Testis (tissue), 3 donors: ENCODE measurements around the gene FFAR3. TPM values are rescaled to one million over a fixed set of nuclear protein-coding genes. Genes with fewer than 3 reads are reported as not detected.
A peak's percentile ranks its signal among the peaks of the same experiment; 100 is the strongest.

Experiments
- DNase-seq: peaks from one replicate; pipeline ENCODE4 v3.0.0-alpha.2; 2019
- H3K27ac ChIP-seq, 2 donors: fragments of 200-600 bp; sonication (generic); one replicate each; pipeline ENCODE4 v1.5.1; 2019
- H3K27me3 ChIP-seq: fragments of 200-600 bp; sonication (generic); one replicate; pipeline ENCODE4 v1.5.1; 2019
- H3K36me3 ChIP-seq: fragments of 200-600 bp; sonication (generic); one replicate; pipeline ENCODE4 v1.5.1; 2017; ENCODE audit warnings: low read depth; ENCODE audit errors: missing control alignments
- H3K4me1 ChIP-seq: fragments of 200-600 bp; sonication (generic); one replicate; pipeline ENCODE4 v1.5.1; 2019
- H3K4me3 ChIP-seq, 2 donors: fragments of 200-600 bp; sonication (generic); one replicate each; pipeline ENCODE4 v1.5.1; 2017 to 2019
- H3K9me3 ChIP-seq: fragments of 200-600 bp; sonication (generic); one replicate; pipeline ENCODE4 v1.5.1; 2017
- CTCF ChIP-seq, 3 experiments: fragments of 450-650 bp in 2 of 3; fragments of 200-600 bp in 1 of 3; sonication (generic) in 1 of 3; IDR thresholded peaks; one replicate each; pipeline ENCODE4 v1.5.1; 2016 to 2019; ENCODE audit warnings: antibody characterized with exemption in 3 of 3, mild to moderate bottlenecking in 2 of 3, moderate library complexity in 1 of 3
- POLR2A ChIP-seq: fragments of 450-650 bp; IDR thresholded peaks from one replicate; pipeline ENCODE4 v1.6.1; 2017; ENCODE audit warnings: antibody characterized with exemption, mild to moderate bottlenecking, moderate library complexity
- WGBS, 2 donors: methylation state at CpG; one replicate each; pipeline ENCODE4 v1.1.5; 2018; 5-methylcytosine and 5-hydroxymethylcytosine counted together
- intact Hi-C: fragments of 100-400 bp; cut with DNase I; formaldehyde crosslinking; loops from one replicate; pipeline ENCODE4 v1.15.1; 2023; ENCODE audit warnings: low total_unique reads
- polyA plus RNA-seq: library from polyadenylated mRNA; stranded (reverse); fragments of 350-450 nt; fragmentation: Illumina TruSeq; extraction: RNeasy Lipid Tissue Mini Kit (QIAGEN cat#74804); gene quantifications from one replicate; pipeline ENCODE4 v1.2.3, GENCODE V29; 2014; ENCODE audit warnings: low read depth, low replicate concordance; ENCODE audit not compliant: insufficient read depth
- total RNA-seq, 2 donors: library from RNA; depleted of rRNA; stranded (reverse); fragments of >200 nt; gene quantifications; one replicate each; pipeline ENCODE4 v1.2.3, GENCODE V29; 2016

The FFAR3 gene
- total and polyA plus RNA-seq, 3 donors from 2014 or later, result 0.25 to 0.47 TPM; not detected in 1

GRCh38 chr19:35348911-35349611 is 9.2 kb upstream of the FFAR3 start:
- peak; percentile 62 for DNase-seq
- no peaks in the 10 kb centered on the region for H3K36me3 ChIP-seq
- no peaks in the 10 kb centered on the region for H3K9me3 ChIP-seq
- peaks cover 5% of the 10 kb centered on the region for H3K4me1 ChIP-seq
- H3K27ac ChIP-seq, result no peak overlapping the region
- TF ChIP-seq POLR2A, result no peak
- no peak for TF ChIP-seq CTCF (IDR thresholded peaks at IDR 0.05)
- intact Hi-C loops, result no loop called here
- no peaks in the 10 kb centered on the region for H3K27me3 ChIP-seq
- 65 to 70% methylated on average over 14 to 18 of the region's 18 CpGs for WGBS, 2 donors
- no peak overlapping the region for H3K4me3 ChIP-seq

- no peak for DNase-seq
- 82 to 83% methylated on average over 13 to 17 of the region's 17 CpGs for WGBS, 2 donors
These were observed 8.4 kb upstream of the FFAR3 start for GRCh38 chr19:35349614-35350521.

DNA sequence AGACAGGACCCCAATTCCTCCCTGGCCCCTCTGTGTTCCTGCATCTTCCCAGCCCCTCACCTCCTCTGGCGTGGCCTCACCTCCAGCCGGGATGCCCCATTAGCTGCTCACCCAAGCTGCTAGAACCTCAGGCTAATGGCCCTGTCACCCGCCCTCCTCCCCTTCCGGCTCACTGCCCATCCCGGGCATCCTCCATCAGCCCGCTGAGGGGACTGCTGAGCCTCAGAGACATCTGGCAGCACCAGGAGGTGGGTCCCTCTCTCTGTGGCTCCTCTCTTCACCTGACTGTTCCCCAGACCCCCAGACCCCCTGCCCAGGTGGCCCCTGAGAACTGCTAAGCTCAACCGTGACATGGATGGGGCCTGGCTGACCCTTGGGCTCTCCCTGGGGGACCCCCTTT is 7.7 kb upstream of the FFAR3 start:
- 79 to 90% methylated on average over 6 to 7 of the region's 7 CpGs for WGBS, 2 donors
- Histone ChIP-seq H3K36me3 (no peaks in the 10 kb centered on the region), H3K4me3 (no peak overlapping the region), H3K27me3 (no peaks in the 10 kb centered on the region), H3K27ac (no peak overlapping the region), H3K4me1 (peaks cover 5% of the 10 kb centered on the region), H3K9me3 (no peaks in the 10 kb centered on the region)
- no peak for TF ChIP-seq POLR2A
- no peak for TF ChIP-seq CTCF (IDR thresholded peaks at IDR 0.05)
- no peak for DNase-seq
- intact Hi-C loops, result loop anchor here (10.0 kb wide), 1 partner anchor 144 kb away; the partner anchor contains the start of gene KRTDAP

More at GRCh38 chr19:35349614-35350521, 8.4 kb upstream of the FFAR3 start:
- H3K9me3 ChIP-seq, result no peaks in the 10 kb centered on the region
- no peak overlapping the region for H3K27ac ChIP-seq
- peaks cover 5% of the 10 kb centered on the region for H3K4me1 ChIP-seq
- intact Hi-C loops, result loop anchor here (10.0 kb wide), 1 partner anchor 145 kb away; the partner anchor contains the start of gene KRTDAP
- H3K27me3 ChIP-seq, result no peaks in the 10 kb centered on the region
- TF ChIP-seq CTCF (IDR thresholded peaks at IDR 0.05), result no peak
- TF ChIP-seq POLR2A, result no peak
- no peaks in the 10 kb centered on the region for H3K36me3 ChIP-seq
- no peak overlapping the region for H3K4me3 ChIP-seq

DNA sequence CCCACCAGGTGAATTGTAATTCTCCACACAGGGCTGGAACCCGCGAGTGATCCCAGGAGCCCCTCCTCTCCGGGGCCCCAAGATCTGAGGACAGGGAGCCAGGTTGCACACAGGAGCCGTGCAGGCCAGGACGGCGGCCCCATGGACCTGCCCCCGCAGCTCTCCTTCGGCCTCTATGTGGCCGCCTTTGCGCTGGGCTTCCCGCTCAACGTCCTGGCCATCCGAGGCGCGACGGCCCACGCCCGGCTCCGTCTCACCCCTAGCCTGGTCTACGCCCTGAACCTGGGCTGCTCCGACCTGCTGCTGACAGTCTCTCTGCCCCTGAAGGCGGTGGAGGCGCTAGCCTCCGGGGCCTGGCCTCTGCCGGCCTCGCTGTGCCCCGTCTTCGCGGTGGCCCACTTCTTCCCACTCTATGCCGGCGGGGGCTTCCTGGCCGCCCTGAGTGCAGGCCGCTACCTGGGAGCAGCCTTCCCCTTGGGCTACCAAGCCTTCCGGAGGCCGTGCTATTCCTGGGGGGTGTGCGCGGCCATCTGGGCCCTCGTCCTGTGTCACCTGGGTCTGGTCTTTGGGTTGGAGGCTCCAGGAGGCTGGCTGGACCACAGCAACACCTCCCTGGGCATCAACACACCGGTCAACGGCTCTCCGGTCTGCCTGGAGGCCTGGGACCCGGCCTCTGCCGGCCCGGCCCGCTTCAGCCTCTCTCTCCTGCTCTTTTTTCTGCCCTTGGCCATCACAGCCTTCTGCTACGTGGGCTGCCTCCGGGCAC is 6.7 kb upstream of the FFAR3 start:
- H3K4me3 ChIP-seq, result peak overlapping the region in 1 of 2 donors; percentile 2
- H3K9me3 ChIP-seq, result no peaks in the 10 kb centered on the region
- H3K36me3 ChIP-seq, result no peaks in the 10 kb centered on the region
- no peak for TF ChIP-seq POLR2A
- TF ChIP-seq CTCF (IDR thresholded peaks at IDR 0.05), result no peak
- intact Hi-C loops, result loop anchor here (10.0 kb wide), 1 partner anchor 143 kb away; the partner anchor contains the start of gene KRTDAP
- no peak for DNase-seq
- 78 to 80% methylated on average over 17 to 47 of the region's 47 CpGs for WGBS, 2 donors
- H3K27ac ChIP-seq, result no peak overlapping the region
- H3K4me1 ChIP-seq, result peaks cover 5% of the 10 kb centered on the region
- no peaks in the 10 kb centered on the region for H3K27me3 ChIP-seq
